ENCODE results near the gene CDPF1.
"Not testable (repeated sequence)": the region's sequence is repeated elsewhere in the genome, so short reads cannot be mapped to it uniquely, and the experiment has no call there.

The CDPF1 gene

GRCh38 chr22:46272762-46273431 is 22.8 kb upstream of the CDPF1 start:
- peaks cover 13% of the 10 kb centered on the region for H3K4me1 Mint-ChIP-seq
- no peak for ATAC-seq

GRCh38 chr22:46272196-46272595 is 22.1 kb upstream of the CDPF1 start:
- no peak overlapping the region for H3K27ac Mint-ChIP-seq
- DNase-seq, result no peak
- ATAC-seq, result no peak
- peaks cover 5% of the 10 kb centered on the region for H3K27me3 Mint-ChIP-seq
- H3K9me3 Mint-ChIP-seq, result peaks cover 6 to 9% of the 10 kb centered on the region in 2 donors
- H3K4me3 Mint-ChIP-seq, result no peak overlapping the region
- peaks cover 18% of the 10 kb centered on the region for H3K4me1 Mint-ChIP-seq

More at GRCh38 chr22:46272762-46273431, 22.8 kb upstream of the CDPF1 start:
- no peak overlapping the region for H3K27ac Mint-ChIP-seq
- H3K9me3 Mint-ChIP-seq, result peaks cover 6 to 9% of the 10 kb centered on the region in 2 donors
- H3K4me3 Mint-ChIP-seq, result no peak overlapping the region
- no peak for DNase-seq
- no peaks in the 10 kb centered on the region for H3K27me3 Mint-ChIP-seq

GRCh38 chr22:46269564-46269963 is 19.5 kb upstream of the CDPF1 start:
- no peak overlapping the region for H3K27ac Mint-ChIP-seq
- H3K4me3 Mint-ChIP-seq, result no peak overlapping the region
- H3K27me3 Mint-ChIP-seq, result peaks cover 31% of the 10 kb centered on the region
- DNase-seq (no peak), ATAC-seq (no peak)
- peaks cover 15% of the 10 kb centered on the region for H3K4me1 Mint-ChIP-seq
- peaks cover 10 to 14% of the 10 kb centered on the region in 2 donors for H3K9me3 Mint-ChIP-seq

DNA sequence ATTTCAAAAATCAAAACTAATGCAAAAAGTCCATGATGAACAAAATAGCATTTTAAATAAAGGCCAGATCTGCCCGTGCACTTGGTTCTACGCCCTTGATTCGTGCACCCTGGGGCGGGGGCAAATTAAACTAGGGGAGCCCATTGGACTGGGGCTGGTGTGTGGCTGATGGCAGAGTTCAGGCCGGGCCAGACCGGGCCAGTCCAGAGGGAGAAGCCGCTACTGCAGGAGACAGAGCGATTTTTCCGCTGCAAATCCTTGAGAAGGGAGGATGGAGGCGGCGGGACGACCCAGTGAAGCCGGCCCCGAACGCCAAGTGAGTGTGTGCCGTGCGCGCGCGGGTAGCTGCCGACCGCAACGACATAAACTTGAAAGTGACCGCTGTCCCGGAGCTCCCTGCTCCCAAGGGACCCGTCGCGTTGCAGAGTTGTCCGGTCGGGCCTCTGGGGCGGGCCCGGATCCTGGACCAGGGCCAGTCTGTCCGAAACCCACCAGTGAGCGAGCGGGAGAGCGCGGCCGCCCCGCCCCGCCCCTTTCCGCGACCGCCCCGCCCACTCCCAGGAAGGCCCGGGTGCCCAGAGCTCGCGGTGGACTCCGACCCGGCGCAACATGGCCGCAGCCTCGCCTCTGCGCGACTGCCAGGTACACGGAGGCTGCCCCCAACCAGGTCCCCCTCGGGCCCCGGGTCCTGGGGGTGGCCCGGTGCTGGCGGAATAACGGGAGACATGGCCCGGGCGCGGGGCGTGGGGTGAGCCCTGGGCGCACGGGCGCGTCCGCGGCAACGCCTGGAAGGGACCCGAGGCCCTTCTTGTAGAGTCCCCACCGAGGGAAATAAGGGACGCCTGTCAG is 17.6 kb upstream of the CDPF1 start, which contains the start of gene TTC38:
TSS of gene TTC38 (plus strand) at position 578 of the 849 bp plus-strand sequence. CDS start at position 610, 32 bp downstream.
- DNase-seq, result peak; percentile 48 to 50
- peak; percentile 86 for ATAC-seq
- H3K27me3 Mint-ChIP-seq, result peaks cover 49% of the 10 kb centered on the region
- H3K4me3 Mint-ChIP-seq, result peak within 1 kb of the TSS; percentile 88 to 93
- H3K4me1 Mint-ChIP-seq, result peaks cover 21% of the 10 kb centered on the region
- peaks cover 10 to 14% of the 10 kb centered on the region in 2 donors for H3K9me3 Mint-ChIP-seq
- peak within 1 kb of the TSS; percentile 80 to 90 for H3K27ac Mint-ChIP-seq

DNA sequence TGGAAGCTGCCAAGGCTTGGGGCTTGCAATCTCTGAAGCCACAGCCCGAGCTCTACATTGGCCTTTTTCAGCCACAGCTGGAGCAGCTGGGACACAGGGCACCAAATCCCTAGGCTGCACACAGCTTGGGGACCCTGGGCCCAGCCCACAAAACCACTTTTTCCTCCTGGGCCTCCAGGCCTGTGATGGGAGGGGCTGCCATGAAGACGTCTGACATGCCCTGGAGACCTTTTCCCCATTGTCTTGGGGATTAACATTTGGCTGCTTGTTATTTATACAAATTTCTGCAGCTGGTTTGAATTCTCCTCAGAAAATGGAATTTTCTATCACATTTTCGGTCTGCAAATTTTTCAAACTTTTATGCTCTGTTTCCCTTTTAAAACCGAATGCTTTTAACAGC is 15.5 kb upstream of the CDPF1 start:
- not testable (repeated sequence) for H3K27ac Mint-ChIP-seq, DNase-seq, H3K4me3 Mint-ChIP-seq, ATAC-seq
- peaks cover 27% of the 10 kb centered on the region for H3K4me1 Mint-ChIP-seq
- H3K27me3 Mint-ChIP-seq, result peaks cover 69% of the 10 kb centered on the region
- peaks cover 10 to 14% of the 10 kb centered on the region in 2 donors for H3K9me3 Mint-ChIP-seq

DNA sequence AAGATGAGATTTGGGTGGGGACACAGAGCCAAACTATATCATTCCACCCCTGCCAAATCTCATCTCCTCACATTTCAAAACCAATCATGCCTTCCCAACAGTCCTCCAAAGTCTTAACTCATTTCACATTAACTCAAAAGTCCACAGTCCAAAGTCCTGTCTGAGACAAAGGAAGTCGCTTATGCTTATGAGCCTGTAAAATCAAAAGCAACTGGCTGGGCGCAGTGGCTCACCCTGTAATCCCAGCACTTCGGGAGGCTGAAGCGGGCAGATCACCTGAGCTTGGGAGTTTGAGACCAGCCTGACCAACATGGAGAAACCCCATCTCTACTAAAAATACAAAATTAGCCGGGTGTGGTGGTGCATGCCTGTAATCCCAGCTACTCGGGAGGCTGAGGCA is 14.4 kb upstream of the CDPF1 start:
- Mint-ChIP-seq H3K27me3 (peaks cover 80% of the 10 kb centered on the region), H3K4me1 (peaks cover 27% of the 10 kb centered on the region), H3K9me3 (peaks cover 10 to 14% of the 10 kb centered on the region in 2 donors)
- H3K4me3 Mint-ChIP-seq, H3K27ac Mint-ChIP-seq, DNase-seq, ATAC-seq: not testable (repeated sequence)

- ATAC-seq (no peak), DNase-seq (no peak)
- H3K4me3 Mint-ChIP-seq, result peak within 1 kb of the TSS; percentile 49 to 69
- peaks cover 22% of the 10 kb centered on the region for H3K4me1 Mint-ChIP-seq
- no peak within 1 kb of the TSS for H3K27ac Mint-ChIP-seq
- peaks cover 10 to 14% of the 10 kb centered on the region in 2 donors for H3K9me3 Mint-ChIP-seq
- peaks cover 91% of the 10 kb centered on the region for H3K27me3 Mint-ChIP-seq
Measured at GRCh38 chr22:46263216-46263590, 13.1 kb upstream of the CDPF1 start, which contains the start of gene PKDREJ. TSS of gene PKDREJ (minus strand) at chr22:46263343. CDS start at chr22:46263322, 21 bp downstream.

DNA sequence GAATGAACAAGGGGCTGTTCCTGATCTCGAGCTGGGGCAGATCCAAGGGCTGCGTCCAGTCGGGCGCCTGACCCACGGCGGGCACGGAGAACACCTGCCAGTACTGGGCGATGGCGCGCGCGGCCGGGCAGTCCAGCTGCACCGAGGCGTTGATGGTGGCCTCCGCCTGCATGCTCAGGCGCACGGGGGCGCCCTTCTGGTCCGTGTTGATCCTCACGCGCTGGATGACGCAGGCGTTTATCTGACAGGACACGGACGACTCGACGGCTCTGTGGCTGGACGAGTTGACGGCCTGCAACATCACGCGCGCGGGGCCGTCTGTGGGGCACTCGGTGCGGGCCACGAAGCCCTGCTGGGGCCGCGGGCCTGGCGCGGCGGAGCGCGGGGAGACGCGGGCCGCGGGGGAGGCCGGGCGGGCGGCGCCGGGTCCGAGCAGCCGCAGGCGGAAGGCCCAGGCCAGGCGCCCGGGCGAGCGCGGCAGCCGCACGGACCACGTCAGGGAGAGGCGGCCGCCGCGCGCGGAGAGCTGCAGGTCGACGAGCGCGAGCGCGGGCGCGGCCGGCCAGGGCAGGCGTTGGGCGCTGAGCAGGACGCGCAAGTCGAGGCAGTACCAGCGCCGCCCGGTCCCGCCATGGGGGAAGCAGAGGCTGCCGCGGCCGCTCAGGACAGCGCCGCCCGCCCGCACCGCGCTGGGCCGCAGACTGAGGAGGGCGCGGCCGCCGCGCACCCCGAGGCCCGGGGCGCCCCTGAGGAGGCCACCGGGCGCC is 12.5 kb upstream of the CDPF1 start:
- Mint-ChIP-seq H3K27ac (no peak overlapping the region), H3K27me3 (peaks cover 96% of the 10 kb centered on the region), H3K4me3 (peak overlapping the region; percentile 46 to 68), H3K4me1 (peaks cover 18% of the 10 kb centered on the region), H3K9me3 (peaks cover 10 to 14% of the 10 kb centered on the region in 2 donors)
- DNase-seq (peak; percentile 44 to 55), ATAC-seq (peak; percentile 84)

DNA sequence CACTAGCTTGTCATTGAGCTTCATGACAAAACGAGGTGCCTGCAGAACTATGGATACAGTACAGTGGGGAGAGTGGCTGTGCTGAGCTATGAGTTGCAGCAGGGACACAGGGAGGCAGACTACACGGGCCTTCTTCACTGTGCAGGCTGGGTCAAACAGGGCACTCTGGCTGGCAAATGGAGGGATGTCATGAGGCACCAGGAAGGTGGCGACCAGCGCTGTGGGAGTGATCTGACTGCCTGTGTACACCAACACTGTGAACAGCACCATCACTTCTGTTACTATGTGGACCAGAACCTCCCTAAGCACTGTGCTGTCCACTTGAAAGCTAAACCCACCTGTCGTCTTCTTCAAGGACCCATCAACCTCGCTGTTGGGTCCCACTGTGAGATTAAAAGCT is 9.9 kb upstream of the CDPF1 start:
- no peak for DNase-seq
- no peak for ATAC-seq
- peaks cover 0 to under 1% of the 10 kb centered on the region in 2 donors for H3K9me3 Mint-ChIP-seq
- peaks cover 12% of the 10 kb centered on the region for H3K4me1 Mint-ChIP-seq
- H3K4me3 Mint-ChIP-seq, result no peak overlapping the region
- H3K27ac Mint-ChIP-seq, result no peak overlapping the region
- H3K27me3 Mint-ChIP-seq, result peaks cover 73% of the 10 kb centered on the region

GRCh38 chr22:46259374-46259773 is 9.3 kb upstream of the CDPF1 start:
- Mint-ChIP-seq H3K9me3 (no peaks in the 10 kb centered on the region), H3K4me1 (peaks cover 16% of the 10 kb centered on the region), H3K27me3 (peaks cover 66% of the 10 kb centered on the region), H3K4me3 (no peak overlapping the region), H3K27ac (no peak overlapping the region)
- ATAC-seq (no peak), DNase-seq (no peak)

DNA sequence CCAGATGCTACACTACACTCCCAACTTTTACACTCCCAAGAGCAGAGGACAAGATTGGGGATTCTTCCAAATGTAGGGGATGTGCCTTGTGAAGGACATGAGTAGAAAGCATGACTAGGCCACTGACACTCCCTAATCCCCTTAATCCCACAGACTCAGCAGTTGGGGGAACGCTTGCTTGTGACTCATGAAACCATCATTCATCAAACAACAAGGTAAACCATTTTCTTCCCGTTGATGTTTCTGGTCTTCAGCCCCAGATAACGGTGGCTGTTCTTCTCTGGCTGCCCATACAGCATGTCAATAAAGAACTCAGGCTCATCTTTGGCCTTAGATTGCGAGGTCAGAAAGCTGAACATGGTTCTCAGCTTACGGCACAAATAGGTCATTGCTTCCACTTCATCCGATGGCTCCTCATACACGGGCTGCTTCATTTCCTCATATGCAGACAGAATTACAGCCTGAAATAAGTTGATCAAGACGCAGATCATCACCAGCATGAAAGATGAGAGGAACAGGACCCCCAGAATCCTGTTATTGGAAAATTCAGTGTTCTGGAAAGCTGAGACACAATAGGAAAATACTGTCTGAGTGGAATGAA is 6.4 kb upstream of the CDPF1 start:
- no peak for ATAC-seq

GRCh38 chr22:46251816-46252380 is 1.8 kb upstream of the CDPF1 start:
- Mint-ChIP-seq H3K9me3 (no peaks in the 10 kb centered on the region), H3K27ac (no peak overlapping the region), H3K4me3 (peak overlapping the region; percentile 89 to 94), H3K27me3 (no peaks in the 10 kb centered on the region), H3K4me1 (peaks cover 46% of the 10 kb centered on the region)
- no peak for ATAC-seq
- DNase-seq, result no peak

More for the DNA sequence above, 6.4 kb upstream of the CDPF1 start:
- Mint-ChIP-seq H3K27me3 (peaks cover 38% of the 10 kb centered on the region), H3K9me3 (no peaks in the 10 kb centered on the region), H3K27ac (no peak overlapping the region), H3K4me1 (peaks cover 18% of the 10 kb centered on the region), H3K4me3 (no peak overlapping the region)
- DNase-seq, result no peak

GRCh38 chr22:46251266-46251665 is 1.2 kb upstream of the CDPF1 start:
- Mint-ChIP-seq H3K4me1 (peaks cover 52% of the 10 kb centered on the region), H3K9me3 (no peaks in the 10 kb centered on the region), H3K27me3 (no peaks in the 10 kb centered on the region), H3K4me3 (peak overlapping the region; percentile 89 to 94), H3K27ac (peak overlapping the region; percentile 69 to 94)
- DNase-seq, result no peak
- no peak for ATAC-seq

GRCh38 chr22:46250783-46251125 is 661 bp upstream of the CDPF1 start:
- Mint-ChIP-seq H3K9me3 (no peaks in the 10 kb centered on the region), H3K4me3 (peak overlapping the region; percentile 89 to 94), H3K27ac (peak overlapping the region; percentile 69 to 94), H3K27me3 (no peaks in the 10 kb centered on the region), H3K4me1 (peaks cover 55% of the 10 kb centered on the region)
- DNase-seq, result peak in 1 of 2 donors; percentile 25
- ATAC-seq, result no peak
